Loucy (cell line): Measurements from ENCODE around the gene ANO1.

Source experiments
- H2AFZ ChIP-seq: fragments of 200-600 bp; sonication (generic); 2 replicates; pipeline ENCODE4 v1.6.0; 2016; ENCODE audit warnings: antibody characterized with exemption, mild to moderate bottlenecking, low read length, moderate library complexity
- H3F3A ChIP-seq: fragments of 200-600 bp; 2 replicates; pipeline ENCODE4 v1.6.0; 2016; ENCODE audit warnings: antibody characterized with exemption, low read depth, mild to moderate bottlenecking
- H3K27me3 ChIP-seq: fragments of 200-600 bp; sonication (generic); 2 replicates; pipeline ENCODE4 v1.6.1; 2014; ENCODE audit warnings: low read length, mild to moderate bottlenecking; ENCODE audit not compliant: insufficient read depth, poor library complexity, severe bottlenecking
- H3K36me3 ChIP-seq: fragments of 200-600 bp; sonication (generic); 2 replicates; pipeline ENCODE4 v1.6.1; 2016; ENCODE audit warnings: low read length; ENCODE audit not compliant: insufficient read depth
- H3K4me1 ChIP-seq: fragments of 200-600 bp; sonication (generic); 2 replicates; pipeline ENCODE4 v1.5.1; 2014; ENCODE audit warnings: low read length, mild to moderate bottlenecking; ENCODE audit not compliant: insufficient read depth, poor library complexity, severe bottlenecking
- H3K4me2 ChIP-seq: fragments of 200-600 bp; sonication (generic); 2 replicates; pipeline ENCODE4 v1.6.0; 2014; ENCODE audit warnings: antibody characterized with exemption, low read length, low read depth, mild to moderate bottlenecking; ENCODE audit not compliant: poor library complexity, severe bottlenecking
- H3K4me3 ChIP-seq: fragments of 200-600 bp; sonication (generic); 2 replicates; pipeline ENCODE4 v1.5.1; 2014; ENCODE audit warnings: low read length, mild to moderate bottlenecking, mixed read lengths; ENCODE audit not compliant: poor library complexity, severe bottlenecking
- H3K79me2 ChIP-seq: fragments of 200-600 bp; sonication (generic); 2 replicates; pipeline ENCODE4 v1.6.1; 2014; ENCODE audit warnings: low read length; ENCODE audit not compliant: insufficient read depth
- H3K9ac ChIP-seq: fragments of 200-600 bp; sonication (generic); 2 replicates; pipeline ENCODE4 v1.6.0; 2014; ENCODE audit warnings: mild to moderate bottlenecking, low read depth, low read length, moderate library complexity; ENCODE audit not compliant: poor library complexity, severe bottlenecking
- H3K9me2 ChIP-seq: fragments of 200-600 bp; sonication (generic); replicated peaks from 2 replicates; pipeline ENCODE4 v1.6.1; 2016; ENCODE audit warnings: low read depth, low read length, mixed read lengths
- H3K9me3 ChIP-seq: fragments of 200-600 bp; sonication (generic); 2 replicates; pipeline ENCODE4 v1.6.1; 2014; ENCODE audit warnings: mild to moderate bottlenecking, antibody characterized with exemption, low read length, low read depth; ENCODE audit not compliant: insufficient read depth
- H4K20me1 ChIP-seq: fragments of 200-600 bp; sonication (generic); 2 replicates; pipeline ENCODE4 v1.6.0; 2014; ENCODE audit warnings: antibody characterized with exemption, low read length, mild to moderate bottlenecking; ENCODE audit not compliant: insufficient read depth, poor library complexity, severe bottlenecking
- CTCF ChIP-seq: fragments of 200-600 bp; sonication (generic); conservative IDR thresholded peaks from 2 replicates; pipeline ENCODE4 v1.5.1; 2014; ENCODE audit warnings: mild to moderate bottlenecking, antibody characterized with exemption, low read length
- EZH2phosphoT487 ChIP-seq: fragments of 200-600 bp; IDR thresholded peaks from 2 replicates; pipeline ENCODE4 v1.6.1; 2018; ENCODE audit warnings: antibody characterized with exemption, mild to moderate bottlenecking, moderate library complexity, borderline replicate concordance

Gene ANO1

GRCh38 chr11:70040869-70041501 lies 37.1 kb upstream of the ANO1 start:
- Histone ChIP-seq H3K9me3 (peaks cover 20% of the 10 kb centered on the region; the same call in 1 of the 2 replicates), H3K9me2 (no peaks in the 10 kb centered on the region), H3K4me1 (no peaks in the 10 kb centered on the region), H3K9ac (no peak overlapping the region), H2AFZ (no peak overlapping the region), H3K4me3 (no peak overlapping the region), H3K4me2 (no peak overlapping the region), H3K27me3 (no peaks in the 10 kb centered on the region), H3K36me3 (no peaks in the 10 kb centered on the region), H3F3A (no peaks in the 10 kb centered on the region), H4K20me1 (no peaks in the 10 kb centered on the region), H3K79me2 (no peaks in the 10 kb centered on the region)
- TF ChIP-seq EZH2phosphoT487 (no peak), CTCF (no peak)

DNA sequence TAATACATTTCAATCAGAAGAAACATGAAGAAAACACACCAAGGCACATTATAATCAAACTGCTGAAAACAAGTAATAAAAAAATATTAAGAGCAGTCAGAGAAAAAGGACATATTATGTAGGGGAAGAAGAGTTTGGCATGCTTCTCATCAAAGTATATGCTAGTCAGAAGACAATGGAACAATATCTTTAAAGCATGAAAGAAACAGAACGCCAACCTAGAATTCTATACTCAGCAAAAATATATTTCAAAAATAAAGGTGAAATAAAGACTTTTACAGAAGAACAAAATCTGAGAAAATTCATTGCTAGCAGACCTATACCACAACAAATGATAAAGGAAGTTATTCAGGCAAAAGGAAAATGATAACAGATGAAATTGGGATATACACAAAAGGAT lies 34.6 kb upstream of the ANO1 start:
- no peaks in the 10 kb centered on the region for H3K9me2 ChIP-seq
- no peak overlapping the region for H3K4me3 ChIP-seq
- peaks cover 20% of the 10 kb centered on the region; the same call in 1 of the 2 replicates for H3K9me3 ChIP-seq
- H4K20me1 ChIP-seq, result no peaks in the 10 kb centered on the region
- H3K9ac ChIP-seq, result no peak overlapping the region
- no peak overlapping the region for H3K4me2 ChIP-seq
- TF ChIP-seq EZH2phosphoT487 (no peak), CTCF (no peak)
- no peaks in the 10 kb centered on the region for H3K36me3 ChIP-seq
- H2AFZ ChIP-seq, result no peak overlapping the region
- no peaks in the 10 kb centered on the region for H3K4me1 ChIP-seq
- no peaks in the 10 kb centered on the region for H3K27me3 ChIP-seq
- H3K79me2 ChIP-seq, result no peaks in the 10 kb centered on the region
- no peaks in the 10 kb centered on the region for H3F3A ChIP-seq

GRCh38 chr11:70046089-70046488 lies 32.0 kb upstream of the ANO1 start:
- Histone ChIP-seq H3F3A (no peaks in the 10 kb centered on the region), H3K27me3 (no peaks in the 10 kb centered on the region), H3K9me2 (no peaks in the 10 kb centered on the region), H2AFZ (no peak overlapping the region), H3K4me3 (no peak overlapping the region), H3K36me3 (no peaks in the 10 kb centered on the region), H3K9ac (no peak overlapping the region), H3K79me2 (no peaks in the 10 kb centered on the region), H4K20me1 (no peaks in the 10 kb centered on the region), H3K4me1 (no peaks in the 10 kb centered on the region), H3K9me3 (peaks cover 20% of the 10 kb centered on the region; the same call in 1 of the 2 replicates), H3K4me2 (no peak overlapping the region)
- TF ChIP-seq EZH2phosphoT487 (no peak), CTCF (no peak)
